Cardiac fibroblast (primary cell): ENCODE results near the gene TM9SF3.

ENCODE experiments used
- DNase-seq, 2 donors: peaks; one replicate each; pipeline versions ENCODE4 v3.0.0 to v3.0.0-alpha.2; 2010; ENCODE audit warnings: low read depth in 2 of 2
- H3K4me3 ChIP-seq, 2 donors: replicated peaks in 1 of 2; 1 replicate in 1 of 2; 2 replicates in 1 of 2; pipeline ENCODE4 v1.5.1; 2011; ENCODE audit warnings: low read depth in 2 of 2, low read length in 2 of 2, mild to moderate bottlenecking in 2 of 2, moderate library complexity in 1 of 2
- CTCF ChIP-seq: IDR thresholded peaks from one replicate; pipeline ENCODE4 v1.5.1; 2011; ENCODE audit warnings: low read depth, mild to moderate bottlenecking, low read length, inconsistent platforms

TM9SF3 gene

DNA sequence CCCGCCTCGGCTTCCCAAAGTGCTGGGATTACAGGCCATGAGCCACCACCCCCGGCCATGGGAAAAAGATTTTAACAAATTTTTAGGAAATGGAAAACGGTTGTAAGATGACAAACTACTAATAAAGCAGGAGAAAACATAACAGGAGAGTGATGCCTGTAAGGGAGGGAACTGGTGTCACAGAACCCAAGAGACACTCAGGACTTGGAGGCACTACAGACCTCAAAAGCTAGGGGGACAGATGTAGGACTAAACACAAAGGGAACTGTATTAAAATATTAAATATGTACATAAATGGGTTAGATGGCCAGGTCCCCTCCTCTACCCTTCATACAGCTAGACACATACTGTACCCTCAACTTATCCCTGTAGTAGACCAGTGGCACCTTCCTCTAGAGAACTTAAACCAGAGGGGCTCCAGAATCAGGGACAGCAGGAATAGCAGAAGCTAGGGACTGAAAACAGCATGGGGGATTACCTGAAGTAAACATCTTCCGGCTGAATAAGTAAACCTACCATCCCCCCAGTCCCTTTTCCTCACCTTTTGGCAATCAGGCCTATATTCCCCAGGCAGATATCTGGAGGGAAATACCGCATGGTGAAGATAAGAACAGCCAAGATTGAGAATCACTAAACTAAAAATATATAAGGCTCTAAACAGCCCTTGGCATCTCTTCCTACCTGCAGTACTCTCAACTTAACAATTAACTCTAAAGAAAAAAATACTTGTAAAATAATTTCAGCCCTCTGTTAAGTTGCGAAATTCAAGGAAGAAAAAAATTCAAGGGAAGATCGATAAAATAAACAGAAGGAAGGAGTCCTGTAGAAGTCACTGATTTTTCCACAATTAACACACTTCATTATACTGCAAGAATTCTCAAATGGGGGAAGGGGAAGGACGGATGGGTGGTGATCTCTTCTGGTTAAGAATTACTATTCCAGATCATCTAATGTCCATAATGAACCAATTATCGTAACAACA is 15.5 kb downstream of the TM9SF3 start:
- H3K4me3 ChIP-seq = no peak overlapping the region
- peak; percentile 10 for TF ChIP-seq CTCF
- DNase-seq = no peak

DNA sequence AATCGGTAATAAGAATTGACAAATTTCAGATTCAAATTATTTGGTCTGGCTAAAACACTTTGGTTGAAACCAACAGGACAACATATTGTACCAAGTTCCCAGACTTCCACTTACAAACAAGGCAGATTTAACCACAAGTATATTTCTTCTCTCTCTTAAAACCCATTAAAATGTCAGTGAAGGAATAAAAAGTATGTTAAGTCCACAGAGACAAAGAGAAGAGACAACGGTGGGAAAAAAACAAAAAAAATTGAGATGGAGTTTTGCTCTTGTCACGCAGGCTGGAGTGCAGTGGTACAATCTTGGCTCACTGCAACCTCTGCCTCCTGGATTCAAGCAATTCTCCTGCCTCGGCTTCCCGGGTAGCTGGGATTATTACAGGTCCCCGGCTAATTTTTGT is 16.3 kb downstream of the TM9SF3 start:
- TF ChIP-seq CTCF = no peak
- DNase-seq = no peak
- H3K4me3 ChIP-seq = no peak overlapping the region

DNA sequence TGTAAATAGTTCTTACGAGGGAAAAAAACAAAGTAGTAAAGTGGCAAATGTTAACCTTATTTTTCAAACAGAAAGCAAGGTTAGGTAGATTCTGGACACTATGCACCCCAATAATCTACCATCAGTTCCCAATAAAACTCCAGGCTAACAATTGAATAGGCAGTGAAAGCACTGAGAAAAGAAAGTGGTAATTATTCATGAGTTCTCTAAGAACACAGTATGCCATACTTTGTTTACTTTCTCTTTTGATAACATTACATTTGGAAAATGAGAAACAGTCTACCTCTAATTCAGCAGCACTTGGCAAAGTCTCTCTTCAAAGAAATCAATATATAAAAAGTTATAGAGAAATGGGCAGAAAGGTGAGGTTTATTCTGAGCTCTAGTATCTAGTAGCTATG is 18.4 kb downstream of the TM9SF3 start:
- H3K4me3 ChIP-seq = no peak overlapping the region

DNA sequence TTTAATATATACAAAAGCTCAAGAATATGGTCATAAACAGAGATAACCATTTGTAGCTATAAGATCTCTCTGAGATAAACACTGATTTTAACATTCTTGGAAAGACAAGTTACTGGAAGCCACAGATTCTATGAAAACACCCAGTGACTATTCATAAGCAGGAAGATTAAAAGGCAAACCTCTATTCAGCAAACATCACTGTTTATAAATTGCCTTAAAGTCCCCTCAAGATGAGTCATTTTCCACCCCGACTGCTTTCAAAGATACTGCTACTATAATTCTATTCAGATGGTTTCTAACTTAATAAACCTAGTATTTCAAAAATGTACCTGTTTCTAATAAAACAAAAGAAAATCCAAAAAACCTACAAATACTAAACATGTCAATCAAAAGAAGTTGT is 21.0 kb downstream of the TM9SF3 start:
- H3K4me3 ChIP-seq = no peak overlapping the region
- TF ChIP-seq CTCF = no peak
- DNase-seq = peak; percentile 36 to 52

More for the DNA sequence above, 18.4 kb downstream of the TM9SF3 start:
- DNase-seq = no peak
- no peak for TF ChIP-seq CTCF

GRCh38 chr10:96560966-96561887 is 25.6 kb downstream of the TM9SF3 start:
- no peak overlapping the region for H3K4me3 ChIP-seq
- DNase-seq = peak; percentile 39 to 56
- TF ChIP-seq CTCF = no peak

GRCh38 chr10:96560489-96560888 is 26.3 kb downstream of the TM9SF3 start:
- no peak for TF ChIP-seq CTCF
- H3K4me3 ChIP-seq = no peak overlapping the region
- DNase-seq = no peak
